Transverse colon (tissue), 4 donors: ENCODE results near the gene TRMT61A. TPM values are rescaled to one million over a fixed set of nuclear protein-coding genes. Genes with fewer than 3 reads are reported as not detected.

Experiments used
- DNase-seq: peaks from one replicate; pipeline ENCODE4 v3.0.0-alpha.2; 2019
- H3K27ac ChIP-seq, 4 donors: fragments of 200-600 bp; sonication (generic); 2 replicates each; pipeline ENCODE4 v1.5.1; 2016 to 2018; ENCODE audit warnings: inconsistent platforms in 4 of 4
- H3K27me3 ChIP-seq: fragments of 200-600 bp; sonication (generic); 2 replicates; pipeline ENCODE4 v1.5.1; 2017; ENCODE audit warnings: inconsistent platforms
- H3K36me3 ChIP-seq, 4 donors: fragments of 200-600 bp; sonication (generic); 2 replicates each; pipeline ENCODE4 v1.5.1; 2017 to 2019; ENCODE audit warnings: inconsistent platforms in 4 of 4
- H3K4me1 ChIP-seq, 4 donors: fragments of 200-600 bp; sonication (generic); 2 replicates each; pipeline ENCODE4 v1.5.1; 2017 to 2020; ENCODE audit warnings: inconsistent platforms in 4 of 4
- H3K4me3 ChIP-seq, 4 donors: fragments of 200-600 bp; sonication (generic); 1 replicate in 1 of 4; 2 replicates in 3 of 4; pipeline versions ENCODE4 v1.5.1 to v1.6.1; 2017 to 2019; ENCODE audit warnings: inconsistent platforms in 4 of 4
- H3K9me3 ChIP-seq, 2 donors: fragments of 200-600 bp; sonication (generic); 2 replicates each; pipeline ENCODE4 v1.5.1; 2017 to 2019; ENCODE audit warnings: inconsistent platforms in 2 of 2
- CTCF ChIP-seq, 5 experiments: fragments of 200-600 bp in 3 of 5; fragments of 450-650 bp in 2 of 5; sonication (generic) in 3 of 5; IDR thresholded peaks; 1 replicate in 2 of 5; 2 replicates in 3 of 5; pipeline ENCODE4 v1.5.1; 2016 to 2017; ENCODE audit warnings: antibody characterized with exemption in 5 of 5, inconsistent platforms in 3 of 5, mild to moderate bottlenecking in 2 of 5, moderate library complexity in 1 of 5
- EP300 ChIP-seq: sonication (generic); formaldehyde crosslinking; IDR thresholded peaks from one replicate; pipeline ENCODE4 v1.6.1; 2017; ENCODE audit warnings: antibody characterized with exemption, low read depth
- POLR2A ChIP-seq: fragments of 450-650 bp; IDR thresholded peaks from one replicate; pipeline ENCODE4 v1.6.1; 2016; ENCODE audit warnings: antibody characterized with exemption, mild to moderate bottlenecking, moderate library complexity
- POLR2AphosphoS5 ChIP-seq, 3 donors: sonication (generic); formaldehyde crosslinking; IDR thresholded peaks; one replicate each; pipeline ENCODE4 v1.6.1; 2016; ENCODE audit warnings: antibody characterized with exemption in 3 of 3
- WGBS, 2 donors: methylation state at CpG; one replicate each; pipeline ENCODE4 v1.1.5; 2018; ENCODE audit warnings: low coverage in 1 of 2; 5-methylcytosine and 5-hydroxymethylcytosine counted together
- in situ Hi-C, 4 donors: fragments of 200-750 bp; cut with MboI; loops; one replicate each; pipeline versions ENCODE4 v1.15.0 to v1.15.1; 2017; ENCODE audit warnings: low sequenced_read_pairs in 3 of 4, low pct_ligation_motif_present in 1 of 4, low pct_unique_long_range_greater_than_20kb in 1 of 4
- intact Hi-C: fragments of 100-400 bp; cut with DNase I; formaldehyde crosslinking; loops from one replicate; pipeline ENCODE4 v1.15.1; 2023; ENCODE audit warnings: low total_unique reads
- small RNA-seq, 4 donors: library from RNA; depleted of rRNA; stranded (forward); fragments of <200 nt; gene quantifications; one replicate each; pipeline ENCODE3, GENCODE V24; 2016
- total RNA-seq, 4 donors: library from RNA; depleted of rRNA; stranded (reverse); fragments of >200 nt; gene quantifications; one replicate each; pipeline ENCODE4 v1.1.0, GENCODE V29; 2016

Gene TRMT61A
- total RNA-seq, 4 donors from 2014 or later = 12.2 to 38.2 (median 14.1) TPM

- intact Hi-C loops = no loop called here
- no peak overlapping the region for H3K4me3 ChIP-seq
- WGBS, 2 donors = 61 to 73% methylated on average over 3 to 22 of the region's 26 CpGs
Measured at GRCh38 chr14:103581954-103582703, 53.1 kb downstream of the TRMT61A start.

GRCh38 chr14:103584326-103584915, 55.4 kb downstream of the TRMT61A start:
- TF ChIP-seq CTCF (IDR thresholded peaks at IDR 0.05) (no peak), POLR2A (no peak), EP300 (no peak), POLR2AphosphoS5 (IDR thresholded peaks at IDR 0.05) (no peak)
- Histone ChIP-seq H3K27ac (no peak overlapping the region), H3K9me3 (no peaks in the 10 kb centered on the region), H3K36me3 (peaks cover 0 to 6% (median 0%) of the 10 kb centered on the region in 4 donors), H3K4me1 (peaks cover 0 to 9% (median 7%) of the 10 kb centered on the region in 4 donors), H3K4me3 (no peak overlapping the region), H3K27me3 (no peaks in the 10 kb centered on the region)
- 88 to 91% methylated on average over 5 to 11 of the region's 11 CpGs for WGBS, 2 donors
- no peak for DNase-seq
- in situ Hi-C loops (loop anchor here in 1 of 4 donors (25.0 kb wide), 1 partner anchor 328 kb away; a partner anchor contains a TSS), intact Hi-C loops (no loop called here)

More at GRCh38 chr14:103581954-103582703, 53.1 kb downstream of the TRMT61A start:
- no peak for TF ChIP-seq CTCF (IDR thresholded peaks at IDR 0.05)
- TF ChIP-seq EP300 = no peak
- TF ChIP-seq POLR2AphosphoS5 (IDR thresholded peaks at IDR 0.05) = no peak
- TF ChIP-seq POLR2A = no peak
- Histone ChIP-seq H3K27ac (peak overlapping the region; percentile 14 to 54 (median 39)), H3K9me3 (no peaks in the 10 kb centered on the region), H3K27me3 (no peaks in the 10 kb centered on the region), H3K36me3 (no peaks in the 10 kb centered on the region), H3K4me1 (peaks cover 2 to 15% (median 11%) of the 10 kb centered on the region in 4 donors)
- DNase-seq = peak; percentile 68
- in situ Hi-C loops = loop anchor here in 1 of 4 donors (25.0 kb wide), 1 partner anchor 330 kb away; a partner anchor contains a TSS

Small RNA genes lying within 50 kb of the gene (small RNA-seq; reads per million reads assigned to genes)
- gene RNU4-68P (0 to 5.0 (median 0.23) reads per million in 4 donors), gene RNU7-160P (0 reads per million in 4 donors)

Other genes with a start within 250 kb of the TRMT61A start
- 100 to 1,000 TPM; 210 to 312 (median 266) TPM for gene EIF5, start 195.0 kb upstream of the TRMT61A start, total RNA-seq
- 10 to 100 TPM; 61.3 to 98.0 (median 78.8) TPM for gene MARK3, start 143.8 kb upstream of the TRMT61A start, total RNA-seq
- gene CKB, start 6.4 kb upstream of the TRMT61A start, total RNA-seq = 1,000 to 10,000 TPM in 3 of 4 donors, 100 to 1,000 TPM in 1; 504 to 5,877 (median 3,263) TPM
- gene BAG5, start 33.5 kb downstream of the TRMT61A start, total RNA-seq = 10 to 100 TPM; 10.8 to 26.3 (median 23.9) TPM
- 10 to 100 TPM in 2 of 4 donors, 1 to 10 TPM in 1, not detected in 1; 1.5 to 17.1 (median 15.2) TPM for gene COA8, start 33.8 kb downstream of the TRMT61A start, total RNA-seq
- gene KLC1, start 100.0 kb downstream of the TRMT61A start, total RNA-seq = 100 to 1,000 TPM; 205 to 427 (median 291) TPM
- 10 to 100 TPM in 2 of 4 donors, 1 to 10 TPM in 2; 7.8 to 47.6 (median 23.8) TPM for gene XRCC3, start 186.3 kb downstream of the TRMT61A start, total RNA-seq
- 100 to 1,000 TPM in 2 of 4 donors, 10 to 100 TPM in 2; 90.2 to 214 (median 137) TPM for gene ZFYVE21, start 186.6 kb downstream of the TRMT61A start, total RNA-seq